Osteocyte (in vitro differentiated cells): ENCODE data around the gene MYT1. TPM values are rescaled to one million over a fixed set of nuclear protein-coding genes. Genes with fewer than 3 reads are reported as not detected.
"Not testable (repeated sequence)": the region's sequence is repeated elsewhere in the genome, so short reads cannot be mapped to it uniquely, and the experiment has no call there.

Experiments used
- DNase-seq: peaks from one replicate; pipeline ENCODE4 v3.0.0; 2021; ENCODE audit warnings: mixed read lengths; ENCODE audit not compliant: unreplicated experiment; ENCODE audit errors: extremely low spot score
- H3K27ac Mint-ChIP-seq: one replicate; pipeline ENCODE4 v1.8.0; 2021; ENCODE audit warnings: mild to moderate bottlenecking, mixed read lengths; ENCODE audit not compliant: unreplicated experiment
- H3K27me3 Mint-ChIP-seq: one replicate; pipeline ENCODE4 v1.8.0; 2021; ENCODE audit warnings: mixed read lengths; ENCODE audit not compliant: unreplicated experiment
- H3K36me3 Mint-ChIP-seq: one replicate; pipeline ENCODE4 v1.8.0; 2021; ENCODE audit warnings: mixed read lengths; ENCODE audit not compliant: unreplicated experiment
- H3K4me1 Mint-ChIP-seq: one replicate; pipeline ENCODE4 v1.8.0; 2021; ENCODE audit warnings: mixed read lengths; ENCODE audit not compliant: unreplicated experiment
- H3K4me3 Mint-ChIP-seq: one replicate; pipeline ENCODE4 v1.8.0; 2021; ENCODE audit warnings: mild to moderate bottlenecking, moderate library complexity, mixed read lengths; ENCODE audit not compliant: unreplicated experiment
- H3K9me3 Mint-ChIP-seq: one replicate; pipeline ENCODE4 v1.8.0; 2021; ENCODE audit warnings: mixed read lengths; ENCODE audit not compliant: unreplicated experiment
- CTCF ChIP-seq: fragments of 200-600 bp; sonication (generic); IDR thresholded peaks from 2 replicates; pipeline ENCODE4 v1.5.0; 2021; ENCODE audit warnings: antibody characterized with exemption, mild to moderate bottlenecking, moderate library complexity
- total RNA-seq: library from RNA; stranded (reverse); gene quantifications from 2 replicates; pipeline ENCODE4 v1.2.1, GENCODE V29; 2021

Gene MYT1
- total RNA-seq, 1 donor from 2014 or later, result not detected

DNA sequence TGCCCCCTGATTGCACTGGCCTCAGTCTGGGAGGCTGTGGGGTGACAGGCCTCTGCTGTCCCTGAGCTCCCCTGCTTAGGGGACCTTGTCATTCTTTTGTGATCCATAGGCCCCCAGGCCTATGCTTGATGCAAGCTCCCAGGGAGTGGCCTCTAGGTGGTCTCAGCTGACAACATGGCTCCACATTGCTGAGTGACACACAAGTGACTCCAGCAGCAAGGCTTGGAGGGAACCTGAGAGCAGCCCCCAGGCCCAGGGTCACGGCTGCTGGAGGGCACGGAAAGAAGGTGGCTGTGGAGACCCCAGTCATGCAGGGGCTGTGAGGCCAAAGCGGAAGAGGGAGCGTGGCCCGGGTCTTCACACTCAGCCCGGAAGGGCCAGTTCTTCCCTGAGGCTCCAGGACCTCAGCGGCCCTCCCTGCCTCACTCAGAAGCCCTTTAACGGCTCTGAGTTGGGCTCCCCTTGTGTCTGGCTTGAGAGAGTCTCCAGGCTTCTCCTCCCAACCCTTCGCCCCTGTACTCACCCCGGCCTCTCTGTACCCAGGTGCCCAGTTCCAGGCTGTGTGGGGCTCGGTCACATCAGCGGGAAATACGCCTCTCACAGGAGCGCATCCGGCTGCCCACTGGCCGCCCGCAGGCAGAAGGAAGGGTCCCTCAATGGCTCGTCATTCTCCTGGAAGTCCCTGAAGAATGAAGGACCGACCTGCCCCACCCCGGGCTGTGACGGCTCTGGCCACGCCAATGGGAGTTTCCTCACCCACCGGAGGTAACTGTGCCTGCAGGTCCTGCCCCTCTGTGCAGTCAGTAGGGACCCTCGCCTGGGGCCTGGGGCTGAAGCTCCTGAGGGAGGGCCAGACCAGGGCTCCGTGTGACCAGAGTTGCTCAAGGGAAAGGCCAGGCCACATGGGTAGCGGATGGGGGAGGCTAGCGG, 67.6 kb downstream of the MYT1 start:
- H3K27ac Mint-ChIP-seq, result no peak overlapping the region
- peaks cover 4% of the 10 kb centered on the region for H3K27me3 Mint-ChIP-seq
- no peak for DNase-seq
- no peaks in the 10 kb centered on the region for H3K36me3 Mint-ChIP-seq
- no peak for TF ChIP-seq CTCF
- H3K4me1 Mint-ChIP-seq, result no peaks in the 10 kb centered on the region
- no peaks in the 10 kb centered on the region for H3K9me3 Mint-ChIP-seq
- H3K4me3 Mint-ChIP-seq, result no peak overlapping the region

GRCh38 chr20:64232794-64233193, 68.5 kb downstream of the MYT1 start:
- H3K4me3 Mint-ChIP-seq, result no peak overlapping the region
- no peaks in the 10 kb centered on the region for H3K9me3 Mint-ChIP-seq
- H3K36me3 Mint-ChIP-seq, result no peaks in the 10 kb centered on the region
- no peak for DNase-seq
- TF ChIP-seq CTCF, result no peak
- no peak overlapping the region for H3K27ac Mint-ChIP-seq
- no peaks in the 10 kb centered on the region for H3K4me1 Mint-ChIP-seq
- H3K27me3 Mint-ChIP-seq, result peaks cover 7% of the 10 kb centered on the region

- DNase-seq, result no peak
- no peak for TF ChIP-seq CTCF
- H3K27me3 Mint-ChIP-seq, result peaks cover 7% of the 10 kb centered on the region
- no peak overlapping the region for H3K27ac Mint-ChIP-seq
- H3K9me3 Mint-ChIP-seq, result no peaks in the 10 kb centered on the region
- H3K36me3 Mint-ChIP-seq, result no peaks in the 10 kb centered on the region
- no peaks in the 10 kb centered on the region for H3K4me1 Mint-ChIP-seq
- H3K4me3 Mint-ChIP-seq, result no peak overlapping the region
Observed at GRCh38 chr20:64233725-64234124, 69.5 kb downstream of the MYT1 start.

DNA sequence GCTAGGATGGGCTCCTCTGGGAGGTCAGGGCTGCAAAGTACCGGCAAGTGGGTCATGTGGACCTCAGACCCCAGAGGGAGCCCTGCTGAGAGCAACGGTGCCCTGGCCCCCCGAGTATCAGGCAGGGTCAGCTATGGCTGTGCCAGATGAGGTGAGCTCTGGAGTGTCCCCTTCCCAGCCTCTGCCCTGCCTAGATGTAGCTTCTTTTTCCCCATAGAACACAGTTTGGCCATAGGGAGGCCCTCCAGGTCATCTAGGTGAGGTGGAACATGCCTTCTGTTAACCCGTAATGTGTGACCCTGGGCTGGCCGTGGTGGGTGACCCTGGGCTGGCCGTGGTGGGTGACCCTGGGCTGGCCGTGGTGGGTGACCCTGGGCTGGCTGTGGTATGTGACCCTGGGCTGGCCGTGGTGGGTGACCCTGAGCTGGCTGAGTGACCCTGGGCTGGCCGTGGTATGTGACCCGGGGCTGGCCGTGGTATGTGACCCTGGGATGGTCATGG, 70.1 kb downstream of the MYT1 start:
- no peak for TF ChIP-seq CTCF
- no peak for DNase-seq
- Mint-ChIP-seq H3K27ac (no peak overlapping the region), H3K4me3 (no peak overlapping the region), H3K27me3 (peaks cover 7% of the 10 kb centered on the region), H3K36me3 (no peaks in the 10 kb centered on the region), H3K9me3 (no peaks in the 10 kb centered on the region), H3K4me1 (no peaks in the 10 kb centered on the region)

GRCh38 chr20:64234921-64235565, 70.8 kb downstream of the MYT1 start:
- not testable (repeated sequence) for DNase-seq, H3K4me3 Mint-ChIP-seq, H3K27me3 Mint-ChIP-seq, H3K36me3 Mint-ChIP-seq, H3K27ac Mint-ChIP-seq, H3K4me1 Mint-ChIP-seq, H3K9me3 Mint-ChIP-seq
